Measurements from ENCODE around the gene GPR148.

The GPR148 gene

DNA sequence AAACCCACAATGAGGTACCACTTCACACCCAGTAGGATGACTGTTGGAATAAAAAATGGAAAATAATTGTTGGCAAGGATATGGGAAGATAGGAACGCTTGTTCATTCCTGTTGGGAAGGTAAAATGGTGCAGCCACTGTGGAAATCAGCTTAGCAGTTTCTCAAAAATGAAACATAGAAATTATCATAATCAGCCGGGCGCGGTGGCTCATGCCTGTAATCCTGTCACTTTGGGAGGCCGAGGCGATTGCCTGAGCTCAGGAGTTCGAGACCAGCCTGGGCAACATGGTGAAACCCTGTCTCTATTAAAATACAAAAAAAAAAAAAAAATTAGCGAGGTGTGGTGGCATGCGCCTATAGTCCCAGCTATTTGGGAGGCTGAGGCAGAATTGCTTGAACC, 49.9 kb downstream of the GPR148 start:
- DNase-seq, result no peak
